DND-41 (cell line): ENCODE data around the gene MECP2.

ENCODE experiments used
- ATAC-seq: fragments of 200-7000 bp; cut with Tn5 transposase; 3 replicates; pipeline ENCODE4 v1.9.1; 2021; ENCODE audit warnings: low read depth; ENCODE audit not compliant: insufficient read depth
- DNase-seq: peaks from one replicate; pipeline ENCODE4 v3.0.0-alpha.2; 2020
- H2AFZ ChIP-seq: 2 replicates; pipeline ENCODE4 v1.6.0; 2012; ENCODE audit warnings: low read depth, low read length
- H3K27ac ChIP-seq: 2 replicates; pipeline ENCODE4 v1.5.1; 2012; ENCODE audit warnings: low read length, inconsistent platforms
- H3K27me3 ChIP-seq: fragments of 200-600 bp; sonication (generic); 2 replicates; pipeline ENCODE4 v1.6.0; 2012; ENCODE audit warnings: low read length, mild to moderate bottlenecking, inconsistent platforms; ENCODE audit not compliant: insufficient read depth, poor library complexity
- H3K36me3 ChIP-seq: 2 replicates; pipeline ENCODE4 v1.5.1; 2012; ENCODE audit warnings: low read length, inconsistent platforms; ENCODE audit not compliant: insufficient read depth
- H3K4me1 ChIP-seq: 2 replicates; pipeline ENCODE4 v1.5.1; 2012; ENCODE audit warnings: mild to moderate bottlenecking, low read length; ENCODE audit not compliant: insufficient read depth
- H3K4me2 ChIP-seq: 2 replicates; pipeline ENCODE4 v1.6.0; 2012; ENCODE audit warnings: mild to moderate bottlenecking, moderate library complexity, low read length, inconsistent platforms; ENCODE audit not compliant: insufficient read depth
- H3K4me3 ChIP-seq, 2 experiments: fragments of 200-600 bp in 1 of 2; shearing (Covaris generic) in 1 of 2; 2 replicates each; pipeline ENCODE4 v1.5.1; 2012 to 2016; ENCODE audit warnings: inconsistent platforms in 2 of 2, low read length in 2 of 2, mild to moderate bottlenecking in 2 of 2, low read depth in 1 of 2, moderate library complexity in 1 of 2
- H3K79me2 ChIP-seq: 2 replicates; pipeline ENCODE4 v1.6.0; 2012; ENCODE audit warnings: low read length, inconsistent platforms; ENCODE audit not compliant: insufficient read depth
- H3K9ac ChIP-seq: 2 replicates; pipeline ENCODE4 v1.6.0; 2012; ENCODE audit warnings: low read depth, mild to moderate bottlenecking, inconsistent platforms, low read length, moderate library complexity
- H3K9me3 ChIP-seq: 2 replicates; pipeline ENCODE4 v1.5.1; 2012; ENCODE audit warnings: low read length, moderate library complexity, mild to moderate bottlenecking, inconsistent platforms; ENCODE audit not compliant: insufficient read depth, severe bottlenecking
- H4K20me1 ChIP-seq: 2 replicates; pipeline ENCODE4 v1.6.0; 2012; ENCODE audit warnings: low read length; ENCODE audit not compliant: insufficient read depth
- EZH2 ChIP-seq: IDR thresholded peaks from 3 replicates; pipeline ENCODE4 v1.6.1; 2012; ENCODE audit warnings: borderline replicate concordance, low read depth, mild to moderate bottlenecking, moderate library complexity, low read length, inconsistent platforms; ENCODE audit not compliant: severe bottlenecking
- TF ChIP-seq, protein P1 (sequence below): IDR thresholded peaks from 2 replicates; pipeline ENCODE4 v1.5.1; 2012; ENCODE audit warnings: borderline replicate concordance, low read length, moderate library complexity, mild to moderate bottlenecking; ENCODE audit not compliant: poor library complexity, severe bottlenecking; ENCODE audit errors: extremely low read depth

The MECP2 gene

DNA sequence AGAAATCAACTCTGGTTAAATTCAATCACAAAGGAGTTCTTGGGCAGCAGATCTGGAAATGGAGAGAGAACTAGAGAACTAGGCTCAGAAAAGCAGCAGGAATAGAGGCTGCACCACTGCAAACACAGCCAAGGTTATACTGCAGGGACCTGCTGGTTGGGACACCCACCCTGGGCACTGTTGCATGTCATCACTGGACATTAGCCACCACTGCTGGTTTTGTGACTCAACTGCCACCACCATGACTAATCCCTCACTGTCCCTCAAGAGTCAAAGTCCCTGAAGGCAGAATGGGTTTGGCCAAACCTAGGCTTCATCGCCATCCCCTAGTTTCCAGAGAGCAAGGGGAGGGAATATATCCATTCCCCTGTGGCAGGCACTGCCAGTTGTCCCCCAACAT is 39.7 kb downstream of the MECP2 start:
- TF ChIP-seq EZH2: no peak
- TF ChIP-seq, protein P1, sequence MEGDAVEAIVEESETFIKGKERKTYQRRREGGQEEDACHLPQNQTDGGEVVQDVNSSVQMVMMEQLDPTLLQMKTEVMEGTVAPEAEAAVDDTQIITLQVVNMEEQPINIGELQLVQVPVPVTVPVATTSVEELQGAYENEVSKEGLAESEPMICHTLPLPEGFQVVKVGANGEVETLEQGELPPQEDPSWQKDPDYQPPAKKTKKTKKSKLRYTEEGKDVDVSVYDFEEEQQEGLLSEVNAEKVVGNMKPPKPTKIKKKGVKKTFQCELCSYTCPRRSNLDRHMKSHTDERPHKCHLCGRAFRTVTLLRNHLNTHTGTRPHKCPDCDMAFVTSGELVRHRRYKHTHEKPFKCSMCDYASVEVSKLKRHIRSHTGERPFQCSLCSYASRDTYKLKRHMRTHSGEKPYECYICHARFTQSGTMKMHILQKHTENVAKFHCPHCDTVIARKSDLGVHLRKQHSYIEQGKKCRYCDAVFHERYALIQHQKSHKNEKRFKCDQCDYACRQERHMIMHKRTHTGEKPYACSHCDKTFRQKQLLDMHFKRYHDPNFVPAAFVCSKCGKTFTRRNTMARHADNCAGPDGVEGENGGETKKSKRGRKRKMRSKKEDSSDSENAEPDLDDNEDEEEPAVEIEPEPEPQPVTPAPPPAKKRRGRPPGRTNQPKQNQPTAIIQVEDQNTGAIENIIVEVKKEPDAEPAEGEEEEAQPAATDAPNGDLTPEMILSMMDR: no peak
- Histone ChIP-seq H3K79me2 (peaks cover 87% of the 10 kb centered on the region), H3K9ac (no peak overlapping the region), H3K27me3 (no peaks in the 10 kb centered on the region), H3K27ac (no peak overlapping the region), H2AFZ (no peak overlapping the region), H4K20me1 (peaks cover 53% of the 10 kb centered on the region), H3K9me3 (no peaks in the 10 kb centered on the region), H3K4me3 (no peak overlapping the region), H3K4me1 (no peaks in the 10 kb centered on the region), H3K36me3 (peaks cover 44% of the 10 kb centered on the region), H3K4me2 (no peak overlapping the region)
- DNase-seq: no peak
- no peak for ATAC-seq

- Histone ChIP-seq H3K4me3 (no peak overlapping the region), H3K4me1 (no peaks in the 10 kb centered on the region), H3K27me3 (no peaks in the 10 kb centered on the region), H3K79me2 (peaks cover 82% of the 10 kb centered on the region), H3K9ac (no peak overlapping the region), H3K36me3 (peaks cover 44% of the 10 kb centered on the region), H3K9me3 (no peaks in the 10 kb centered on the region), H4K20me1 (peaks cover 52% of the 10 kb centered on the region), H3K27ac (no peak overlapping the region), H2AFZ (no peak overlapping the region), H3K4me2 (no peak overlapping the region)
- TF ChIP-seq, protein P1: no peak
- no peak for TF ChIP-seq EZH2
- no peak for ATAC-seq
- no peak for DNase-seq
These were observed 40.7 kb downstream of the MECP2 start for GRCh38 chrX:154056770-154057241.

DNA sequence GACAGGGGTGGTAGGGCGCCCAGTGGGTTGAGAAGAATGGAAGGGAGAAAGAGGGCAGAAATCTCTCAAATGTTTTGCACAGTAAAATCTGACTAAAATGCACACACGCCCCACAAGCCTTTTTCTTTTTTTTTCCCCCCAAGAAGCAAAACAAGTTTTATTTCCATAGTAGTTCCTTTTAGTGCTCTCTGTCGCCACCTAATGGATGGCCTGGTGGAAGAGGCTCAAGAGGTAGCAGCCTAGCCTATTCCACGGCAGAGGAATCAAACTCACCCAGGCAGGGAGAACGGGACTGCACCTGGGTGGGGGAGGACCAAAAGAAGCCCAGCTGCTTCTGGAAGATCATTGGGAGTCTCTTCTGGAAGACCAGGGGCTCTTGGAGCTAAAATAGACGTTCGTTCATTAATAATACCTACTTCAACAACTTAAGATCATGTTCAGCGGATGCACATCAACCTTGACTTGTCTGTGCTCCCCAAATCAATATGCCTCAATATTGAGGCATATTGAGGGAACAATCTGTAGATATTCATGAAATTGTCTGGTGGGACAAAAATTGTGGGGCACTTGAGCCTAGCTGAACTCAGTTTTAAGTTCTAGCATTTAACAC is 46.2 kb downstream of the MECP2 start:
- ATAC-seq: peak; percentile 84
- H3K79me2 ChIP-seq: peaks cover 78% of the 10 kb centered on the region
- peak; percentile 68 for DNase-seq

More for the DNA sequence above, 46.2 kb downstream of the MECP2 start:
- TF ChIP-seq, protein P1: peak; percentile 77
- no peak for TF ChIP-seq EZH2
- peaks cover 48% of the 10 kb centered on the region for H3K36me3 ChIP-seq
- H3K4me2 ChIP-seq: no peak overlapping the region
- no peak overlapping the region for H2AFZ ChIP-seq
- H3K27me3 ChIP-seq: no peaks in the 10 kb centered on the region
- H3K9me3 ChIP-seq: no peaks in the 10 kb centered on the region
- peaks cover 34% of the 10 kb centered on the region for H4K20me1 ChIP-seq
- H3K4me3 ChIP-seq: no peak overlapping the region
- H3K27ac ChIP-seq: peak overlapping the region; percentile 30; the same call in 1 of the 2 replicates
- no peak overlapping the region for H3K9ac ChIP-seq
- no peaks in the 10 kb centered on the region; the same call in none of the 2 replicates for H3K4me1 ChIP-seq
